ENCODE data around the gene ZNF514. TPM values are rescaled to one million over a fixed set of nuclear protein-coding genes. Genes with fewer than 3 reads are reported as not detected.
"Not testable (repeated sequence)": the region's sequence is repeated elsewhere in the genome, so short reads cannot be mapped to it uniquely, and the experiment has no call there.

ZNF514 gene
- total RNA-seq, 1 experiment from 2014 or later = 20.0 TPM

GRCh38 chr2:95104606-95105005, 55.0 kb downstream of the ZNF514 start:
- H3K36me3 ChIP-seq (ENCODE audit: control insufficient read depth, insufficient read depth, low read length) = peaks cover 3% of the 10 kb centered on the region
- ChIA-PET POLR2A (no interaction called here), CTCF (no interaction called here)
- no TSS peak for BruUV-seq (replicated peaks)
- Mint-ChIP-seq H3K36me3 (ENCODE audit: insufficient read depth, unreplicated experiment) (peaks cover 84% of the 10 kb centered on the region), H3K27me3 (ENCODE audit: insufficient read depth, unreplicated experiment) (no peaks in the 10 kb centered on the region), H3K9me3 (ENCODE audit: unreplicated experiment) (no peaks in the 10 kb centered on the region), H3K4me3 (ENCODE audit: unreplicated experiment) (no peak overlapping the region), H3K4me1 (ENCODE audit: low read depth, unreplicated experiment) (no peaks in the 10 kb centered on the region), H3K27ac (ENCODE audit: unreplicated experiment) (no peak overlapping the region)
- H3K27me3 ChIP-seq (replicated peaks; ENCODE audit: control insufficient read depth, insufficient read depth, low read length) = no peaks in the 10 kb centered on the region
- no peaks in the 10 kb centered on the region for H3K4me1 ChIP-seq
- no peak overlapping the region for H3K4me3 ChIP-seq (ENCODE audit: low read depth, low read length)
- TF ChIP-seq CTCF (IDR thresholded peaks at IDR 0.05; ENCODE audit: insufficient read depth in 1 of 2, low read depth in 1 of 2, low read length in 1 of 2, severe bottlenecking in 1 of 2, unreplicated experiment in 1 of 2) = no peak
- intact Hi-C loops (cut with micrococcal nuclease; ENCODE audit: unreplicated experiment) = no loop called here
- no peaks in the 10 kb centered on the region for H3K9me3 ChIP-seq
- no peak for DNase-seq

DNA sequence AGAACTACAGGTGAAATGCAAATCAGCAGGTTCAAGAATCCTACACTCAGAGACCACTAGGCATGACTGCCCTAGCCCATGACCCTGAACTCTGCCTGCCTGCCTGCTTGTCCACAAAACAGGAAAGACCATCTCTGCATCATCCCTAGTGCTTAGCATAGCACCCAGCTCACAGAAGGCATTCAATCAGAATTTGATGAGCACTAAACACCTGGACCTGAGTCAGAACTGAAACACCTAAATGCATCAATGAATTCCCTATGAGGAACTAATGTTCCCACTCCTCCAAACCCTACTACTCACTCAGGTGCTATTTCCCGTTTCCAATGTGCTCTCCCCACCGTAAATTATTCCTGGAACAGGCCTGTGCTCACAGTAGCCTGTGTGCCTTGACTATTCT, 59.7 kb downstream of the ZNF514 start:
- Mint-ChIP-seq H3K36me3 (ENCODE audit: insufficient read depth, unreplicated experiment) (peaks cover 77% of the 10 kb centered on the region), H3K27ac (ENCODE audit: unreplicated experiment) (no peak overlapping the region), H3K4me3 (ENCODE audit: unreplicated experiment) (no peak overlapping the region), H3K9me3 (ENCODE audit: unreplicated experiment) (no peaks in the 10 kb centered on the region), H3K27me3 (ENCODE audit: insufficient read depth, unreplicated experiment) (no peaks in the 10 kb centered on the region), H3K4me1 (ENCODE audit: low read depth, unreplicated experiment) (no peaks in the 10 kb centered on the region)
- no peaks in the 10 kb centered on the region for H3K27me3 ChIP-seq (replicated peaks; ENCODE audit: control insufficient read depth, insufficient read depth, low read length)
- POLR2A ChIA-PET = no interaction called here
- no TSS peak for BruUV-seq (replicated peaks)
- no peaks in the 10 kb centered on the region for H3K4me1 ChIP-seq
- no peak for DNase-seq
- TF ChIP-seq CTCF (IDR thresholded peaks at IDR 0.05; ENCODE audit: insufficient read depth in 1 of 2, low read depth in 1 of 2, low read length in 1 of 2, severe bottlenecking in 1 of 2, unreplicated experiment in 1 of 2) = no peak
- H3K36me3 ChIP-seq (ENCODE audit: control insufficient read depth, insufficient read depth, low read length) = no peaks in the 10 kb centered on the region; the same call in 1 of the 2 replicates
- intact Hi-C loops (cut with micrococcal nuclease; ENCODE audit: unreplicated experiment) = no loop called here
- no peak overlapping the region for H3K4me3 ChIP-seq (ENCODE audit: low read depth, low read length)
- no peaks in the 10 kb centered on the region for H3K9me3 ChIP-seq
- CTCF ChIA-PET = no interaction called here

- POLR2A ChIA-PET; H3K4me3 Mint-ChIP-seq (ENCODE audit: unreplicated experiment); H3K9me3 ChIP-seq; BruUV-seq (replicated peaks); H3K27me3 Mint-ChIP-seq (ENCODE audit: insufficient read depth, unreplicated experiment); H3K27me3 ChIP-seq (replicated peaks; ENCODE audit: control insufficient read depth, insufficient read depth, low read length); H3K27ac Mint-ChIP-seq (ENCODE audit: unreplicated experiment); intact Hi-C loops (cut with micrococcal nuclease; ENCODE audit: unreplicated experiment); H3K36me3 ChIP-seq (ENCODE audit: control insufficient read depth, insufficient read depth, low read length); H3K9me3 Mint-ChIP-seq (ENCODE audit: unreplicated experiment); CTCF ChIA-PET; H3K4me3 ChIP-seq (ENCODE audit: low read depth, low read length); H3K4me1 ChIP-seq; DNase-seq; H3K4me1 Mint-ChIP-seq (ENCODE audit: low read depth, unreplicated experiment): not testable (repeated sequence)
- H3K36me3 Mint-ChIP-seq (ENCODE audit: insufficient read depth, unreplicated experiment) = peaks cover 78% of the 10 kb centered on the region
These were observed 61.4 kb downstream of the ZNF514 start for GRCh38 chr2:95098273-95098672.

Other genes starting within 250 kb of the ZNF514 start
- gene MAL, start 134.1 kb downstream of the ZNF514 start, total RNA-seq (2022) = not detected in 2 replicates
- gene MRPS5, start 38.0 kb downstream of the ZNF514 start, total RNA-seq (2022) = 80.5 and 90.0 TPM in 2 replicates
- gene ZNF2, start 6.0 kb upstream of the ZNF514 start, total RNA-seq (2022) = 3.8 and 4.2 TPM in 2 replicates
- gene ZNF892, start 47.7 kb upstream of the ZNF514 start, total RNA-seq (2022) = 3.4 and 3.5 TPM in 2 replicates
- 0.82 and 1.5 TPM in 2 replicates for gene PROM2, start 114.6 kb upstream of the ZNF514 start, total RNA-seq (2022)
- not detected in 2 replicates for gene KCNIP3, start 137.5 kb upstream of the ZNF514 start, total RNA-seq (2022)
- 23.8 and 26.8 TPM in 2 replicates for gene FAHD2A, start 242.9 kb upstream of the ZNF514 start, total RNA-seq (2022)

Data from Caco-2 (cell line).